RPMI8226 (cell line): ENCODE data around the gene MMD2.
A peak's percentile ranks its signal among the peaks of the same experiment; 100 is the strongest.

Experiments used
- DNase-seq: peaks from one replicate; pipeline ENCODE4 v3.0.0-alpha.2; 2015

Gene MMD2

GRCh38 chr7:4866528-4867496 is 92.2 kb downstream of the MMD2 start:
- DNase-seq, result no peak

GRCh38 chr7:4862156-4862555 is 96.8 kb downstream of the MMD2 start:
- no peak for DNase-seq

GRCh38 chr7:4861673-4862072 is 97.3 kb downstream of the MMD2 start, which contains the start of gene PAPOLB:
PAPOLB (minus strand) TSS chr7:4862030; CDS start chr7:4861810, 220 bp downstream.
- DNase-seq, result no peak

GRCh38 chr7:4861227-4861626 is 97.8 kb downstream of the MMD2 start:
- peak; percentile 33 for DNase-seq

- no peak for DNase-seq
Observed at GRCh38 chr7:4857189-4857588, 101.8 kb downstream of the MMD2 start.

GRCh38 chr7:4856336-4857057 is 102.5 kb downstream of the MMD2 start:
- DNase-seq, result no peak
